GM18517 (cell line): Measurements from ENCODE around the gene NAA80.
"Not testable (repeated sequence)": the region's sequence is repeated elsewhere in the genome, so short reads cannot be mapped to it uniquely, and the experiment has no call there.

ENCODE experiments used
- ATAC-seq: cut with Tn5 transposase; IDR thresholded peaks from one replicate; pipeline ENCODE4 v1.9.1; 2021; ENCODE audit warnings: mild to moderate bottlenecking, moderate library complexity; ENCODE audit not compliant: unreplicated experiment

Gene NAA80

DNA sequence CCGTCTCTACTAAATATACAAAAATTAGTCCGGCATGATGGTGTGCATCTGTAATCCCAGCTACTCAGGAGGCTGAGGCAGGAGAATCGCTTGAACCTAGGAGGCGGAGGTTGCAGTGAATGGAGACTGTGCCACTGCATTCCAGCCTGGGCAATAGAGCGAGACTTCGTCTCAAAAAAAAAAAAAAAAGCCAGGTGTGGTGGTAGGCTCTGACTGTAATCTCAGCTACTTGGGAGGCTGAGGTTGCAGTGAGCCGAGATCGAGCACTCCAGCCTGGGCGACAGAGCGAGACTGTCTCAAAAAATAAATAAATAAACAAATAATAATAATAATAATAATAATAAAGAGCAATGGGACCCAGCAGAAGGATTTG is 26.7 kb downstream of the NAA80 start:
- ATAC-seq = not testable (repeated sequence)

DNA sequence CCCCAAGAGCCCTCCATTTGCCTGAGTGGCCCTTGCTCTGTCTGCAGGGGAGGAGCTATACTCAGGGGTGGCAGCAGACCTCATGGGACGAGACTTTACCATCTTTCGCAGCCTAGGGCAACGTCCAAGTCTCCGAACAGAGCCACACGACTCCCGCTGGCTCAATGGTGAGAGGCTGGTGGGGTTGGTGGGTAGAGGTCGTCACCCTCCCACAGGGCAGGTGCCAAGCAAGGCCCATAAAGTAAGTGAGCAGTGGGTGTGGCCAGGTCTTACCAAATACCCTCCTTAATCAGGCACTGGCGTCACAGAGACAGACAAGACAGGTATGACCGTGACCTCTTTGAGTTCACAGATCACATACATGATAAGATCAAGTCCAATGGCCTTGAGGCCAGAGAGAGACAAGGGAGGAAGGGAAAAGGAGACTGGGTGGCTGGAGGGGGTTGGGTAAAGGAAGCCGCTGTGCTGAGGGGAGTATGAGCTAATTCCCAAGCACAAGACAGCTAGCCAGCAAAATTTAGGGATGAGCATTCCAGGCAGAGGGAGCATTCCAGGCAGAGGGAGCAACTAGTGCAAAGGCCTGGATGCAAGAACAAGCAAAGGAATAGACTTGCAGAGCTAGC is 27.8 kb downstream of the NAA80 start:
- no peak for ATAC-seq

DNA sequence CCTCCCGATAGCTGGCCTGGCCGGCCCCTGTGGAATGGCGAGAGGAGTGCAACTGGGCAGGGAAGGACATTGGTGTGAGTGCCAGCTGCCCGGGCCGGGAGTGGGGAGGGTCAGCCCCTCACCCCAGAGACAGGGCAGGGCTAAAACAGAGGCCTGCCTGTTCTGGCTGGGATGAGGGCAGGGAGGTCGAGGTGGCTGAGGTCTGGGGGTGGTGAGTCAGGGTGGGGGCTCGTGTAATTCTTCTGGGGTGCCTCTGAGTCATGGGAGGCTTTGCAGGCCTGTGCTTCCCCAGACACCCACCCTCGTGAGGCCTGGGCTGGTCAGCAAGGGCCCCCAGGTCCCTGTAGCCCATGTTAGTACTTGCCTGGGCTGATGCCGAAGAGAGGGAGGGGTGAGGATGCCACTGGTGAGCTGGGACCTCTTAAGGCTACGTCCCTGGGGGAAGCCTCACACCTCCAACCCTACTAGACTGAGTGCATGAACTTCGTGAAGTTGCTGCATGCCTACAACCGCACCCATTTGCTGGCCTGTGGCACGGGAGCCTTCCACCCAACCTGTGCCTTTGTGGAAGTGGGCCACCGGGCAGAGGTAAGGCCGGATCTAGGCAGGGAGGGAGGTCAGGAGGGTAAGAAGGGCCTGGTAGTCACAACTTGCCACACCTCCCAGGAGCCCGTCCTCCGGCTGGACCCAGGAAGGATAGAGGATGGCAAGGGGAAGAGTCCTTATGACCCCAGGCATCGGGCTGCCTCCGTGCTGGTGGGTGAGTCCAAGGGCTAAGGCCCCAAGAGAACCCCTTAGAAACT is 28.6 kb downstream of the NAA80 start:
- ATAC-seq = no peak

DNA sequence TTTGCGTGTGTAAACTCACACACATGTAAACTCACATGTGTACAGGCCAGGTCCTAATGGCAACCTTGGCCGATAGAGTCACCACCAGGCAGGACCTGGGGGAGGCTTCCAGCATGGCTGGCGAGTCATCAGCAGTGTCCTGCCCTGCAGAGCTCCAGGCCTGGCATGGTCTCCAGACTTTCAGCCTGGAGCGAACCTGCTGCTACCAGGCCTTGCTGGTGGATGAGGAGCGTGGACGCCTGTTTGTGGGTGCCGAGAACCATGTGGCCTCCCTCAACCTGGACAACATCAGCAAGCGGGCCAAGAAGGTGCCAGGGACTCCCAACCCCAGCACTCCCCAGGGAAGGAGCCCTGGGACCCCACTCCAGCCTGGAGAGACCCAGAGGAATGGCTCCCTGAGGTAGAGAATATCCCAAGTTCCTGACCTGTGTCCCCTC is 29.2 kb downstream of the NAA80 start:
- no peak for ATAC-seq

DNA sequence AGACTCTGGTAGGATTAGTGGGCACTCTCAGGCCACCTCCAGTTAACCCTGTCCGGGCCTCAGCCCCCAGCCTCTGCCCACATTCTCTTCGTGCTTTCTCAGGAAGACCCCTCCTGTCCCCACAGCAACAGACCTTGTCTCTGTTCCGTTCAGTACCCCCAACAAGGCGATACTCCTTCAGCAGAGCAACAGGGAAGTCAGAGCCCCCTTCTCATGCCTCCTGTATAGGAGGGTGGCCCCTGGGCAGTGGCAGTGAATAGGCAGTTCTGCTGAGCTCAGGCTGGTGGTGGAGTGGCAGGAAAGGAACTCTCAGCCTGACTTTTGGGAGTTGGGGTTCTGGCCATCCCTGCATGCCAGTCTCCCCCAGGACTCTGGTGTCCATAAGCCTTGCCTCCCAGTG is 29.7 kb downstream of the NAA80 start:
- no peak for ATAC-seq

DNA sequence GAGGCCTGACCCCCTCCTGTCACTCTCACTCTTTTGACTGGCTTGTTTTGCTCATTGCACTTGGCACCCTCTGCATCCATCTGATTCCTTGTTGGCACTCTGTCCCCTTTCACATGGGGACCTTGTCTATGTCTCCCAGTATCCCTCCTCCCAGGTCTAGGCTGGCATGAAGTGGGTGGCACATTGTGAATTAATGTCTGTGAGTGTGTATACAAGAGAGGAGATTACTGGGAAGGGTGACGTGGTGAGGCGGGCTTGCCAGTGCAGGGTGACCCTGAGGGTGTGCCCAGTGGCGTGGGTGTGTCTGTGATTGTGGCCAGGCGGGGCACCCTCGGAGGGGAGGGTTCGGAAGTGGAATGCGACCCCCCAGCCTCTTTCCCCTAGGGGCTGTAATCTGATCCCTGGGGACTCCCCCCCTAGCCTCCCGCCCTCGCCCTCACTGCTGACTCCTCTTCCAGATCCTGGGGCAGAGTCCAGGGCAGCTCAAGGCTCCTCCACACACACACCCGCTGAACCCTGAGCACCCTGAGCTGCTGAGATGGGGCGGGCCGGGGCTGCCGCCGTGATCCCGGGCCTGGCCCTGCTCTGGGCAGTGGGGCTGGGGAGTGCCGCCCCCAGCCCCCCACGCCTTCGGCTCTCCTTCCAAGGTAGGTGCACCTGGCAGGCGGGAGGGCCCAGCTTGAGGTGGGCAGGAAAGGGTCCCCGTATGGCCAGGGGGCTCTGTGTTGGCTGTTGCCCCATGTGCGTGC is 30.3 kb downstream of the NAA80 start, which contains the start of gene SEMA3B:
TSS of gene SEMA3B (plus strand) at position 445 of the 749 bp plus-strand sequence. CDS start at position 539, 94 bp downstream.
- no peak for ATAC-seq

DNA sequence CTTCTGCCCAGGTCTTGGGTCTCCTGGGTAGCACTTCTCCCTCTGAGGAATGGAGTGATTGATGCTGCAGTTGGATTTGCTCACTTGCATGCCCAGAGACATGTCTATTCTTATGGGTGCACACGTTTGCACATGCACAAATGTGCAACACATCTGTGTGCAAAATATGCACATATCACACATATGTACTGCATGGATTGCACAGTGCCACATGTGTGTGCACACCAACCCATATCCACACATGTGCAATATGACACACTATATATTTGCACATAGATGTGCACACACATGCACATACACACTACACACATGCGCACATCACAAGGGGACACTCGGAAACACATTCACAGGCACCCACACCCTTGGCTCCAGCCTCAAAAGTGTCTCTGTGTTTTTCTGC is 30.9 kb downstream of the NAA80 start:
- no peak for ATAC-seq

DNA sequence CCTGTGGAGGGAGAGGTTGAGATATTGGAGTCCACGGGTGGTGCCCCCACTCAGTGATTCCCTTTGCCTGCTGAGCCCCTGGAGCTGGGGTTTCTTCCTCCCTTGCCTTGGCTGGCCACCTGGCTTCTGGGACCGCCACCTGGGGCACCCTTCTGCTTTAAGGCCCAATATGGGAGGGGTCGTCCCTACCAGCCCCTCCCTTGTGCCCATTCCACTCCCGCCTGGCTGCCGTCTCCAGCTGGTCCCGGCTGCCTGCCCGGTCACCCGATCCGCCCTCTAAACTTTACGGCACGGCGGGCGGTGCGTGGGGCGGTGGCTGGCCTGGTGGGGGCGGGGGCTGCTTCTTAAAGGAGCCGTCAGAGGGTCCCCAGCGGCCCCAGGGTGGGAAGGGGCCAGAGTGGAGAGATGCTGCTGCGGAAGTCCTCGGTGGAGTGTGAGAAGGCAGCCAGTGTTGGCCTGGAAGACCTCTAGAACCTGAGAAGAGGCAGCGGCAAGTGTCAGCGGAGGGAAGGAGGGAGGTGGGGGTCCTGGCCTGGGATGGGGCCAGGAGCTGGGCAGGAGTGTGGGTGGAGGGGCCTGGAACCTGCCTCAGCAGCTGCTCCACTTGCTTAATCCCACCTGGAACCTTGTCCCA is 31.8 kb downstream of the NAA80 start:
- ATAC-seq = no peak

DNA sequence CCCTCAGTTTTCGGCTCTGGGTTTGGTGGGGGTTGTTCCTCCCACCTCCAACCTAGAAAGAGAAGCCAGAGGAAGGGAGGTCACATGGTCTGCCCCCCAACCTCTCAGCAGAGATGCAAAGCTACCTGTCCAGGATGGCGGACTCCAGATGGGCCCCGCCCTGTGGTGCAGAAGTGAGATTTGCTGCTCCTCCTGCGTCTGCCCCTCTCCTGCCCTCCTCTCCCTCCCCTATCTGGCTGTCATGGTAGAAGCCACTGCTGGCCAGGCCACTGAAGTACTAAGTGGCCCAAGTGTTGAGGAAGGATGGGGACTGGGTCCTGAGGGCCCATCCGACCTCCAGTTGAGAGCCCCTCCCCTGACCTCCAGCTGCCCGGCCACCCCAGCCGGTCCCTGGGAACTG is 32.4 kb downstream of the NAA80 start:
- ATAC-seq = no peak

DNA sequence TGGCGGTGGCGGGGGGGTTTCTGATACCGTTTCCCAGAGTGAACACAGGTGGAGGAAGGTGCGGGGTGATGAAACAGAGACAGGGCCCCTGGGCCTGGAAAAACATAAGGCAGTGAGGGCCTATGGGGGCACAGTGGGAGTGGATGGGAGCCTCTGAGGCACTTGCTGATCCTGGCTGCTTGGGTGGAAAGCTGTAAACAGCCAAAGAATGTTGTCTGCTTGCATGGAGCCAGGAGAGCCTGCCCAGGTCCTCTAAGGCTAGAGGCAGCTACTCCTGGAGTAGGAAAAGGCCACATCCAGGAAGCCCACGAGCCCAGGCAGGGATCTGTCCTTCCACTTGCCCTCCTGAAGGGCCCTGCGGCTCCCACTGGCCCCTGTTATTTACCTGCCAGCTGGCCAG is 33.2 kb downstream of the NAA80 start:
- no peak for ATAC-seq

DNA sequence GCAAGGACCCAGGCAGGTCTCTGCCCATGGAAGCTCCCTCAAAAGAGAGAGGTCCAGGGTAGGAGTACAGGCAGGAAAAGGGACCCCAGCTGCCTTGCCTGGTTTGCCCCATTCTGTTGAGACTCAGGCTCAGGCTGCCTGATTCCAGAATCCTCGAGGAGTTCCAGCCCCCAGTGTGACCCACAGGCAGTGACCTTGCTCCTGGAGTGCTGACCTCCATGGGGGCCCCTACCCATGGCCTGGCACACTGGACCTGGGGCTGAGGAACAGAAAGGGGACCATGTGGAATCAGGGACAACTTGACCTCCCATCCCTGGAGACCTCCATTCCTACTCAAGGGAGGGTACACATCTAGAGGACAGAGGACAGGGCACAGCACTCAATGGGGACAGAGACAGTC is 33.6 kb downstream of the NAA80 start:
- ATAC-seq = no peak

DNA sequence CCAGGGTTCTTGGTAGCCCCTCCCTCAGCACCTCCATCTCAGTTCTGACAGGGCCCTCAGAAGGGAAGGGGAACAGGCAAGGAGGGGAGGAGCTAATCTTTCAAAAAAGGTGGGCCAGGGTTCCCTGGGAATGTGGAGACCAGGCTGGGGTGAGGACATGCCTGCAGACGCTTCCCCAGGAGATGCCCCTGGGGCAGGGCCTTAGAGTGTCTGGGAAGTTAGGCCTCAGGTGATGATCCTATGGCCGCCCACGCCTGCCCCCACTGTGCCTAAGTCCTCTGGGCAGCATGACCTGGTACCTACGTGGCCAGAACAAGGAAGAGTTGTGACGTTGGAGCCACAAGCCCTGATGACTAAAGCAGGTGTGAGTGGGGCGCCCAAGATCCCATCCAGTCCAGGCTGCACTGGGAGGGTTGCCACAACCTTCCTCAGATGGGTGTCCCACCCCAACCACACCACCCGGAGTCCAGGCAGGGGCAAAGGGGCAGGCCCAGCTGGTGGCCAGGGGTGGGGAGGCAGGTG is 34.2 kb downstream of the NAA80 start:
- no peak for ATAC-seq

DNA sequence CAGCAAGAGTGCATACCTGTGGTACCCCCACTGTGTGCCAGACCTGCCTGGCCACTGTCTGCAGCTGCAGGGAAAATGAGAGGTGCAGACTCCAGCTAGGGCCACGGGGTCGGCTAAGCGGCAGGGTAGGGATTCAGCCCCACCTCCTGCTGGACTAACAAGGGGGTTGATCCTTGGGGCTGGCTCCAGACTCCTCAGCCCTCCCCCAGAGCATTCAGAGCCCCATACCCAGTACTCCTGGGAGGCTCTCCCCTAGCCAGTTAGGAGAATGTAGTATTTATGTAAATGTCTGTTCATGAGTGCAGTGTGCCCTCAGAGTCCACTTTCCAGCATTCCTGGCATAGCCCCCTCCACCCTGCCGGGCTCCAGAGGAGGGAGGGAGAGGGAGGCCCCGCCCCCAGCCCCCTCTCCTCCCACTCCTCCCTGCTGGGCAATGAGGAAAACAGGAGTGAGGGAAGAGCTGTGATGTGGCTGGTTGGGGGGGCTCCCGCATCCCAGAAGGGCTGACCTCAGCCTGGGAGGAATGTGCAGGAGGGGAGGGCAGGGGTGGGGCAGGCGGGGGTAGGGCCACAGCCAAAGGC is 34.7 kb downstream of the NAA80 start:
- ATAC-seq = no peak

DNA sequence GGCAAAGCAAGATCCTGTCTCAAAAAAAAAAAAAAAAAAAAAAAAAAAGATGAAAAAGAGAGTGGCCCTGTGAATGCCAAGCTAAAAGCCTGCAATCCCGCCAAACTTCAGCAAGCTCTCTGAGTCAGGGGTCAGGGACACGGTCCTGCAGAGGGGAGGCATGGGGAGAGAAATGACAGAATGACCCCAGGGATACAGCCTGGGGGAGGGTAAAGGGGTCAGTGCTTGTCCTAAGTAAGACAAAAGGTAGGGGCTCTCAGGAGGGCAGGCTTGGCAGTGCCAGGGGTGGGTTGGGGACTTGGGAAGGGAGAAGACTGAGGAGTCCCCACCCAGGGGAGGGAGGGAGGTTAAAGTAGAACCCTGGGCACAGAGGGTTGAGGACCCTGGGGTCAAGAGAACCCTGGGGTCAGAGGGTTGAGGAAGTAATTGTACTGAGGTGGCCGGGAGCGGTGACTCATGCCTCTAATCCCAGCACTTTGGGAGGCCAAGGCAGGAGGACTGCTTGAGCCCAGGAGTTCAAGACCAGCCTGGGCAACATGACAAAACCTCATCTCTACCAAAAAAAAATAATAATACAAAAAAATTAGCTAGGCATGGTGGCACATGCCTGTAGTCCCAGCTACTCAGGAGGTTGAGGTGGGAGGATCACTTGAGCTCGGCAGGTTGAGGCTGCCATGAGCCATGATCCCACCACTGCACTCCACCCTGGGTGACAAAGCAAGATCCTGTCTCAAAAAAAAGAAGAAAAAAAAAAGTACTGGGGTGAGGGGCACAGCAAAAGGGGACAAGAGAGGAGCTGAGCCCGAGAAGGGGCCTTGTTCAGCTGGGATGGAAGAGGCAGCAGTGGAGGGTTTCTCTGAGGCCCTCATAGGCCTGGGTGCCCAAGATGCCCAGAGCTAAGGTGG is 35.5 kb downstream of the NAA80 start:
- no peak for ATAC-seq

DNA sequence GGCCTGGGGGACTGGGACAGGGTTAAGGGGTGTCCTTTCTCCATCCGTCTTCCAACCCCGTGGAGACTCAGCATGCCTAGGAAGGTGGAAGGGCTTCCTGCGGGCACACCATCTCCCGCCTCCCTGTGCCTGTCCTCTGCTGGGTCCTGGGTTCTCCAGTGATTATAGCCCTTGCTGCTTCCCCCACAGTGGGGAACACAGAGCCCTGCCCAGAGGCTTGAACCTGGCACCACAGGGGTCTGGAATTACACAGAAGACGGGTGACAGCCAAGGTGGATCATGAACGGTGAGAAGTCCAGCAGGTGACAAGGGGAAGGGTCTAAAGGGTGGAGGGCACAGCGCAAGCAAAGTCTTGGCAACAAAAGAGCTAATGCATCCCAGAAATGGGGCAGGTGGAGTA is 36.4 kb downstream of the NAA80 start:
- no peak for ATAC-seq

DNA sequence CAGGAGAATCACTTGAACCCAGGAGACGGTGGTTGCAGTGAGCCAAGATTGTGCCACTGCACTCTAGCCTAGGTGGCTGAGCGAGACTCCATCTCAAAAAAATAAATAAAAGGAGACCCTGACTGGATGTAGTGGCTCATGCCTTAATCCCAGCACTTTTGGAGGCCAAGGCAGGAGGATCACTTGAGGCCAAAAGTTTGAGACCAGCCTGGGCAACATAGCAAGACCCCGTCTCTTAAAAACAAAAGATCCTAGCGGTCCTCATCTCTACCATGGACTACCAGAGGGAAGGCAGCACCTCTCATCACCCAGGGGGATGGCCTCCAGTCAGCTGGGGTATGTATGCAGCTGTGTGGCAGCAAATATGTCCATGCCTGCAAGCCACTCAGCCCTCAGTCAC is 37.0 kb downstream of the NAA80 start:
- not testable (repeated sequence) for ATAC-seq

DNA sequence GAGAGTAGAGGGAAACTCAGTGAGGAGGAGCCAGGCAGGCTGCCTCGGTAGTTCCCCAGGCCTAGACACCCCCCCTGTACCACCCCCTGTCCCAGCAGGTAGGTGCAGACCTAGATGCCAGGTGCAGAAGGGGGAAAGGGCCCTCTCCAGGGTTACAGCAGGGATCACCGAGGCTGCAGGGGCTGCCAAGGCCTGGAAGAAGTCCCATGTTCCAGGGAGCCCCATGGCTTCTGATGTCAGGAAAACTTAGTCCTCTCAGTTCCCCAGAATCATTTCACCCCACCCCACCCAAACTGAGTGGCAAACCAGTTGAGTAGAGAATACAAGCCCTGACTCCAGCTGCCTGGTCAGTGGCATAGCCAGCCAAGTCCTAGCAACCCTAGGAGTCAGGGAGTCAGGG is 37.7 kb downstream of the NAA80 start:
- ATAC-seq = no peak

DNA sequence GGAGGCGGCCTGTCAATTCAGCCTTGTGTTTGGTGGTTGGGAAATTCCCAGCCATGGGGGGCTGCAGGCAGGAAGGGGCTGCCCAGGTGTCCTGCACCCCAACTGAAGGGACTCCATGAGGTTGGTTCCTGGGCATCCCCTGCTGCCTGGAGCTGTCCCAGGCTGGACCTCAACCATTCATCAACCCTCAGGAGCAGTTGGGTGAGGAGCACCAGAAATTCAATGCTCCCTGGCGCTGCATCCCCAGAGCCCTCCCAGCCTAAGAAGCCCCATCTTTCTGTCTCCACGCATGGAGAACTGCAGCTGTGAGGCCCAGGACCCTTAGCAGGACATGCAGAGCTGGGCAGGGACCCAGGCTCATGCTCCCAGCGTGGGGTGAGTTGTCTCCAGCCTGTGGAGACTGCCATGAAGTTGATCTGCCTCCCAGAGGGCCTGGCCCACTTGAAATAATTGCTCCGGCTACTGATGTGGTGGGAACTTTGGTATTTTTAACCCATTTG is 38.2 kb downstream of the NAA80 start:
- ATAC-seq = no peak
